ENCODE measurements around the gene TMEM132D. TPM values are rescaled to one million over a fixed set of nuclear protein-coding genes. Genes with fewer than 3 reads are reported as not detected.

TMEM132D gene
- total and polyA plus RNA-seq, 2 of the 4 experiments (the other 2 are of a cell fraction): not detected

DNA sequence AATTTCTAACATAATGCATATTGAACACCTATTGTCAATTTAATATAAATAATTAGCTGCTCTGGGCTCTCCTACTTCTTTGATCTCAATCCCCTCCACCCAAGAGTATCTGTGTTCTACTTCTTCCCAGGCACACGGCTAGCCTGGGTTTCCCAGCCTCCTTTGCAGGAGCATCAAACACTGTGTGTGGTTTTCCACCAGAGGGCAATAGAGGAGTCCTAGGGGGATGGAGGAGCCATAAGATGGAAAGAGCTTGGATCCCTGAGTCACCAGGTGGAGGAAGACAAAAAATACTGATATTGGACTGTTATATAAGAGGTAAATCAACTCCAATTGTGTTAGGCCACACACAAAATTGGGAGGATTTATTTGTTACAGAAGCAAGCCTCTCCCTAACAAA, 716.9 kb downstream of the TMEM132D start:
- ATAC-seq (ENCODE audit: low read depth) (no peak), DNase-seq (no peak)
- Histone ChIP-seq H3K9ac (ENCODE audit: low read depth, low read length) (no peak overlapping the region), H4K20me1 (ENCODE audit: insufficient read depth, low read length) (no peaks in the 10 kb centered on the region), H2BK20ac (ENCODE audit: low read depth, low read length) (no peak overlapping the region), H3K79me1 (ENCODE audit: low read depth in 1 of 2, low read length in 2 of 2) (no peaks in the 10 kb centered on the region), H2AK9ac (replicated peaks; ENCODE audit: low read depth, low read length, poor library complexity) (no peak overlapping the region), H2BK5ac (ENCODE audit: low read depth, low read length, poor library complexity, severe bottlenecking) (no peak overlapping the region), H3K4me1 (ENCODE audit: control insufficient read depth, insufficient read depth, low read length) (no peaks in the 10 kb centered on the region), H3K36me3 (ENCODE audit: control insufficient read depth, insufficient read depth, low read length) (no peaks in the 10 kb centered on the region), H2BK120ac (ENCODE audit: low read depth, low read length) (no peak overlapping the region), H3K9me1 (ENCODE audit: insufficient read depth, low read length) (no peaks in the 10 kb centered on the region), H2AFZ (replicated peaks; ENCODE audit: low read length, poor library complexity) (no peak overlapping the region), H3K4ac (ENCODE audit: low read depth, low read length) (no peak overlapping the region), H3K4me2 (ENCODE audit: low read depth, low read length) (no peak overlapping the region), H3K23ac (ENCODE audit: low read depth, low read length) (no peak overlapping the region), H3K27me3 (ENCODE audit: control insufficient read depth, insufficient read depth, low read length) (no peaks in the 10 kb centered on the region), H3K14ac (replicated peaks; ENCODE audit: low read depth, low read length) (no peak overlapping the region), H2AK5ac (ENCODE audit: low read depth, low read length) (no peak overlapping the region), H3K9me3 (ENCODE audit: control insufficient read depth, insufficient read depth, low read length) (peaks cover 31% of the 10 kb centered on the region), H3K18ac (ENCODE audit: low read depth, low read length) (no peak overlapping the region), H3K4me3 (ENCODE audit: insufficient read depth, low read depth, low read length) (no peak overlapping the region), H4K5ac (ENCODE audit: low read depth, low read length) (no peak overlapping the region), H2BK15ac (ENCODE audit: low read depth, low read length) (no peak overlapping the region), H4K91ac (ENCODE audit: insufficient read depth, low read depth, low read length) (no peak overlapping the region), H4K8ac (ENCODE audit: low read depth in 2 of 2, low read length in 2 of 2) (no peak overlapping the region), H3K56ac (ENCODE audit: extremely low read depth, insufficient read depth, low read length) (no peak overlapping the region), H3K27ac (ENCODE audit: insufficient read depth, low read length) (no peak overlapping the region)
- ChIA-PET CTCF (no interaction called here), POLR2A (ENCODE audit: unreplicated experiment) (no interaction called here)
- in situ Hi-C loops (cut with MboI; ENCODE audit: low sequenced_read_pairs) (no loop called here), intact Hi-C loops (cut with micrococcal nuclease) (no loop called here), dilution Hi-C loops (cut with HindIII; ENCODE audit: low sequenced_read_pairs, unreplicated experiment) (no loop called here)
- TF ChIP-seq, protein P1, sequence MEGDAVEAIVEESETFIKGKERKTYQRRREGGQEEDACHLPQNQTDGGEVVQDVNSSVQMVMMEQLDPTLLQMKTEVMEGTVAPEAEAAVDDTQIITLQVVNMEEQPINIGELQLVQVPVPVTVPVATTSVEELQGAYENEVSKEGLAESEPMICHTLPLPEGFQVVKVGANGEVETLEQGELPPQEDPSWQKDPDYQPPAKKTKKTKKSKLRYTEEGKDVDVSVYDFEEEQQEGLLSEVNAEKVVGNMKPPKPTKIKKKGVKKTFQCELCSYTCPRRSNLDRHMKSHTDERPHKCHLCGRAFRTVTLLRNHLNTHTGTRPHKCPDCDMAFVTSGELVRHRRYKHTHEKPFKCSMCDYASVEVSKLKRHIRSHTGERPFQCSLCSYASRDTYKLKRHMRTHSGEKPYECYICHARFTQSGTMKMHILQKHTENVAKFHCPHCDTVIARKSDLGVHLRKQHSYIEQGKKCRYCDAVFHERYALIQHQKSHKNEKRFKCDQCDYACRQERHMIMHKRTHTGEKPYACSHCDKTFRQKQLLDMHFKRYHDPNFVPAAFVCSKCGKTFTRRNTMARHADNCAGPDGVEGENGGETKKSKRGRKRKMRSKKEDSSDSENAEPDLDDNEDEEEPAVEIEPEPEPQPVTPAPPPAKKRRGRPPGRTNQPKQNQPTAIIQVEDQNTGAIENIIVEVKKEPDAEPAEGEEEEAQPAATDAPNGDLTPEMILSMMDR (conservative IDR thresholded peaks at IDR 0.05; ENCODE audit: low read depth, low read length): no peak
- TF ChIP-seq RAD21 (IDR thresholded peaks at IDR 0.05; ENCODE audit: low read length): no peak
- TF ChIP-seq CHD1 (IDR thresholded peaks at IDR 0.05; ENCODE audit: low read depth, low read length): no peak
- no peak for TF ChIP-seq BHLHE40 (IDR thresholded peaks at IDR 0.05; ENCODE audit: low read depth, low read length)
- no peak for TF ChIP-seq FOS (IDR thresholded peaks at IDR 0.05; ENCODE audit: low read depth, low read length)
- no peak for TF ChIP-seq RCOR1 (IDR thresholded peaks at IDR 0.05; ENCODE audit: insufficient replicate concordance, low read length)
- no peak for TF ChIP-seq CEBPB (IDR thresholded peaks at IDR 0.05; ENCODE audit: low read depth, low read length)
- TF ChIP-seq, protein P2, sequence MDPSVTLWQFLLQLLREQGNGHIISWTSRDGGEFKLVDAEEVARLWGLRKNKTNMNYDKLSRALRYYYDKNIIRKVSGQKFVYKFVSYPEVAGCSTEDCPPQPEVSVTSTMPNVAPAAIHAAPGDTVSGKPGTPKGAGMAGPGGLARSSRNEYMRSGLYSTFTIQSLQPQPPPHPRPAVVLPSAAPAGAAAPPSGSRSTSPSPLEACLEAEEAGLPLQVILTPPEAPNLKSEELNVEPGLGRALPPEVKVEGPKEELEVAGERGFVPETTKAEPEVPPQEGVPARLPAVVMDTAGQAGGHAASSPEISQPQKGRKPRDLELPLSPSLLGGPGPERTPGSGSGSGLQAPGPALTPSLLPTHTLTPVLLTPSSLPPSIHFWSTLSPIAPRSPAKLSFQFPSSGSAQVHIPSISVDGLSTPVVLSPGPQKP (IDR thresholded peaks at IDR 0.05; ENCODE audit: borderline replicate concordance, low read depth, low read length): no peak
- whole genome bisulfite sequencing, 2 experiments (ENCODE audit: extremely low coverage in 2 of 2, insufficient read length in 1 of 2): no CpG with 5 or more reads among the region's 1 CpG
- no TSS peak for BruUV-seq (replicated peaks)
